PC-3 (cell line): ENCODE results near the gene SVOPL. TPM values are rescaled to one million over a fixed set of nuclear protein-coding genes. Genes with fewer than 3 reads are reported as not detected.

Experiments
- ATAC-seq: fragments of 200-7000 bp; cut with Tn5 transposase; 2 replicates; pipeline ENCODE4 v1.9.1; 2020; ENCODE audit warnings: mild to moderate bottlenecking, moderate library complexity
- BruUV-seq: library from RNA; stranded (reverse); fragments of 400-500 nt; replicated peaks from 2 replicates; lab custom pipeline; 2021; lab: Mats Ljungman, UMichigan
- CTCF ChIA-PET: fragments of 300-600 bp; sonication (Branson Sonifier 250); formaldehyde crosslinking; loops from one replicate; lab custom pipeline; 2022; ENCODE audit warnings: antibody characterized with exemption; lab: Charles Lee
- POLR2A ChIA-PET: fragments of 300-600 bp; sonication (Branson Sonifier 250); formaldehyde crosslinking; loops from one replicate; lab custom pipeline; 2022; ENCODE audit warnings: antibody characterized with exemption; ENCODE audit not compliant: unreplicated experiment; lab: Charles Lee
- DNase-seq: peaks from one replicate; pipeline ENCODE4 v3.0.0-alpha.2; 2015
- H2AFZ ChIP-seq: fragments of 300-600 bp; sonication (generic); 2 replicates; pipeline ENCODE4 v1.6.0; 2016; ENCODE audit warnings: antibody characterized with exemption, low read length
- H3F3A ChIP-seq: fragments of 300-600 bp; sonication (generic); one replicate; pipeline ENCODE4 v1.6.0; 2017; ENCODE audit warnings: antibody characterized with exemption, low read length, control low read depth, mild to moderate bottlenecking; ENCODE audit not compliant: unreplicated experiment
- H3K27ac ChIP-seq: fragments of 300-600 bp; sonication (generic); 2 replicates; pipeline ENCODE4 v1.5.1; 2016; ENCODE audit warnings: mild to moderate bottlenecking, low read length
- H3K27me3 ChIP-seq: fragments of 300-600 bp; sonication (generic); 2 replicates; pipeline ENCODE4 v1.6.1; 2016; ENCODE audit warnings: low read length, mixed read lengths
- H3K36me3 ChIP-seq: fragments of 300-600 bp; sonication (generic); 2 replicates; pipeline ENCODE4 v1.6.1; 2016; ENCODE audit warnings: low read depth, mixed run types, low read length, mixed read lengths
- H3K4me1 ChIP-seq: fragments of 300-600 bp; sonication (generic); 2 replicates; pipeline ENCODE4 v1.5.1; 2016; ENCODE audit warnings: low read length; ENCODE audit not compliant: insufficient read depth
- H3K4me2 ChIP-seq: fragments of 300-600 bp; sonication (generic); 2 replicates; pipeline ENCODE4 v1.6.0; 2016; ENCODE audit warnings: low read length
- H3K4me3 ChIP-seq: fragments of 300-600 bp; sonication (generic); 2 replicates; pipeline ENCODE4 v1.5.1; 2016; ENCODE audit warnings: mild to moderate bottlenecking, low read length, mixed read lengths
- H3K79me2 ChIP-seq: fragments of 300-600 bp; sonication (generic); 2 replicates; pipeline ENCODE4 v1.6.1; 2017; ENCODE audit warnings: low read length, mixed read lengths
- H3K9ac ChIP-seq: fragments of 300-600 bp; sonication (generic); 2 replicates; pipeline ENCODE4 v1.6.0; 2016; ENCODE audit warnings: mild to moderate bottlenecking, low read length
- H3K9me2 ChIP-seq: fragments of 300-600 bp; sonication (generic); replicated peaks from 2 replicates; pipeline ENCODE4 v1.6.1; 2016; ENCODE audit warnings: mixed run types, low read length, mixed read lengths
- H3K9me3 ChIP-seq: fragments of 300-600 bp; sonication (generic); 2 replicates; pipeline ENCODE4 v1.6.1; 2016; ENCODE audit warnings: low read length, mixed read lengths
- H4K20me1 ChIP-seq: fragments of 300-600 bp; sonication (generic); 2 replicates; pipeline ENCODE4 v1.6.1; 2016; ENCODE audit warnings: low read length, mixed read lengths
- CTCF ChIP-seq: fragments of 300-600 bp; sonication (generic); conservative IDR thresholded peaks from 2 replicates; pipeline ENCODE4 v1.5.1; 2017; ENCODE audit warnings: antibody characterized with exemption, low read depth, mild to moderate bottlenecking, low read length
- EZH2 ChIP-seq: fragments of 300-600 bp; sonication (generic); IDR thresholded peaks from one replicate; pipeline ENCODE4 v1.6.1; 2017; ENCODE audit warnings: antibody characterized with exemption, mild to moderate bottlenecking, low read length; ENCODE audit not compliant: unreplicated experiment
- EZH2phosphoT487 ChIP-seq: fragments of 300-600 bp; sonication (generic); IDR thresholded peaks from 2 replicates; pipeline ENCODE4 v1.6.1; 2018; ENCODE audit warnings: mild to moderate bottlenecking, antibody characterized with exemption, low read length, borderline replicate concordance
- intact Hi-C: fragments of 100-400 bp; cut with micrococcal nuclease; formaldehyde crosslinking; loops from 2 replicates; pipeline ENCODE4 v1.9.0; 2023
- total RNA-seq: library from RNA; depleted of rRNA; stranded (reverse); fragments of >200 nt; gene quantifications from 2 replicates; pipeline ENCODE4 v1.2.3, GENCODE V29; 2014

The SVOPL gene
- total RNA-seq, 1 experiment from 2014 or later = not detected

GRCh38 chr7:138630059-138630610 is 71.0 kb downstream of the SVOPL start:
- Histone ChIP-seq H3K27me3 (0 out of 2 replicates have a peak, but pooled peaks cover 3% of the 10 kb centered on the region), H3K27ac (no peak overlapping the region), H3K4me3 (no peak overlapping the region), H3K4me2 (no peak overlapping the region), H2AFZ (no peak overlapping the region), H3K4me1 (no peaks in the 10 kb centered on the region), H3K9me2 (no peaks in the 10 kb centered on the region), H3F3A (no peaks in the 10 kb centered on the region), H3K9me3 (no peaks in the 10 kb centered on the region), H4K20me1 (no peaks in the 10 kb centered on the region), H3K79me2 (no peaks in the 10 kb centered on the region), H3K36me3 (no peaks in the 10 kb centered on the region), H3K9ac (no peak overlapping the region)
- no TSS peak for BruUV-seq
- intact Hi-C loops = no loop called here
- DNase-seq (no peak), ATAC-seq (no peak)
- TF ChIP-seq EZH2phosphoT487 = no peak
- no peak for TF ChIP-seq CTCF
- TF ChIP-seq EZH2 = no peak
- POLR2A ChIA-PET = no interaction called here
- CTCF ChIA-PET = no interaction called here

- no peaks in the 10 kb centered on the region for H3K9me2 ChIP-seq
- TF ChIP-seq EZH2phosphoT487 (no peak), EZH2 (no peak), CTCF (no peak)
- ChIA-PET CTCF (no interaction called here), POLR2A (no interaction called here)
- H3K79me2 ChIP-seq = no peaks in the 10 kb centered on the region
- H3F3A ChIP-seq = no peaks in the 10 kb centered on the region
- no peaks in the 10 kb centered on the region for H3K36me3 ChIP-seq
- no TSS peak for BruUV-seq
- intact Hi-C loops = no loop called here
- no peaks in the 10 kb centered on the region for H4K20me1 ChIP-seq
- H3K9me3 ChIP-seq = no peaks in the 10 kb centered on the region
- no peak overlapping the region for H3K4me2 ChIP-seq
- 0 out of 2 replicates have a peak, but pooled peaks cover 2% of the 10 kb centered on the region for H3K27me3 ChIP-seq
- no peak overlapping the region for H3K27ac ChIP-seq
- H2AFZ ChIP-seq = no peak overlapping the region
- ATAC-seq (no peak), DNase-seq (no peak)
- H3K4me1 ChIP-seq = no peaks in the 10 kb centered on the region
- H3K9ac ChIP-seq = no peak overlapping the region
- no peak overlapping the region for H3K4me3 ChIP-seq
These were observed 73.8 kb downstream of the SVOPL start for GRCh38 chr7:138627361-138627760.

- ATAC-seq (no peak), DNase-seq (no peak)
- Histone ChIP-seq H2AFZ (no peak overlapping the region), H3K4me1 (no peaks in the 10 kb centered on the region), H3K9ac (no peak overlapping the region), H3K9me2 (no peaks in the 10 kb centered on the region), H3K4me3 (no peak overlapping the region), H3K79me2 (no peaks in the 10 kb centered on the region), H3K27me3 (no peaks in the 10 kb centered on the region), H3K27ac (no peak overlapping the region), H3K9me3 (no peaks in the 10 kb centered on the region), H3F3A (no peaks in the 10 kb centered on the region), H3K4me2 (no peak overlapping the region), H3K36me3 (no peaks in the 10 kb centered on the region), H4K20me1 (no peaks in the 10 kb centered on the region)
- ChIA-PET POLR2A (no interaction called here), CTCF (no interaction called here)
- no peak for TF ChIP-seq EZH2phosphoT487
- TF ChIP-seq CTCF = no peak
- no peak for TF ChIP-seq EZH2
- BruUV-seq = no TSS peak
- intact Hi-C loops = no loop called here
These were observed 74.3 kb downstream of the SVOPL start for GRCh38 chr7:138626846-138627245.
